H1 (cell line): ENCODE data around the gene BTBD1. TPM values are rescaled to one million over a fixed set of nuclear protein-coding genes. Genes with fewer than 3 reads are reported as not detected.

Experiments
- BRCA1 ChIP-seq: IDR thresholded peaks from 2 replicates; pipeline ENCODE4 v1.6.1; 2012; ENCODE audit warnings: low read depth, low read length, improper control_type of control experiment
- EGR1 ChIP-seq: IDR thresholded peaks from 2 replicates; pipeline ENCODE4 v1.6.1; 2011; ENCODE audit warnings: low read depth, low read length, borderline replicate concordance
- EZH2 ChIP-seq: fragments of 200-600 bp; sonication (generic); IDR thresholded peaks from 2 replicates; pipeline ENCODE4 v1.7.1; 2012; ENCODE audit warnings: low read depth, mild to moderate bottlenecking, moderate library complexity, low read length, inconsistent platforms; ENCODE audit not compliant: severe bottlenecking
- GABPA ChIP-seq: IDR thresholded peaks from 2 replicates; pipeline ENCODE4 v1.6.1; 2011; ENCODE audit warnings: mild to moderate bottlenecking, low read length, moderate library complexity, borderline replicate concordance; ENCODE audit not compliant: insufficient read depth
- KDM4A ChIP-seq: IDR thresholded peaks from one replicate; pipeline ENCODE4 v1.7.1; 2012; ENCODE audit warnings: low read depth, mild to moderate bottlenecking, moderate library complexity, low read length, inconsistent platforms; ENCODE audit not compliant: severe bottlenecking
- NANOG ChIP-seq: IDR thresholded peaks from 2 replicates; pipeline ENCODE4 v1.6.1; 2011; ENCODE audit warnings: low read length, low read depth, mild to moderate bottlenecking, inconsistent platforms; ENCODE audit not compliant: insufficient read depth, poor library complexity, severe bottlenecking
- NRF1 ChIP-seq: IDR thresholded peaks from 2 replicates; pipeline ENCODE4 v1.6.1; 2011; ENCODE audit warnings: mild to moderate bottlenecking, low read depth, low read length, improper control_type of control experiment
- POU5F1 ChIP-seq: IDR thresholded peaks from 2 replicates; pipeline ENCODE4 v1.6.1; 2011; ENCODE audit warnings: low read depth, mild to moderate bottlenecking, low read length, moderate library complexity
- RFX5 ChIP-seq: IDR thresholded peaks from 2 replicates; pipeline ENCODE4 v1.6.1; 2011; ENCODE audit warnings: low read depth, low read length, improper control_type of control experiment, borderline replicate concordance
- SIRT6 ChIP-seq: IDR thresholded peaks from one replicate; pipeline ENCODE4 v1.7.1; 2012; ENCODE audit warnings: low read length, inconsistent platforms
- ZNF274 ChIP-seq: IDR thresholded peaks from 2 replicates; pipeline ENCODE4 v1.7.0; 2012; ENCODE audit warnings: low read length, borderline replicate concordance; ENCODE audit errors: extremely low read depth
- polyA plus RNA-seq, 7 experiments: library from polyadenylated mRNA; depleted of rRNA in 3 of 7; stranded (reverse) in 5 of 7; unstranded in 2 of 7; fragments of >200 nt in 5 of 7; fragments of 200-250 nt in 2 of 7; gene quantifications; 1 replicate in 5 of 7; 2 replicates in 1 of 7; 4 replicates in 1 of 7; pipeline versions ENCODE4 v1.2.1 to v1.2.3, GENCODE V29; 2011 to 2013; ENCODE audit warnings: missing spikeins in 2 of 7, mixed read lengths in 2 of 7
- total RNA-seq: library from RNA; stranded (reverse); fragmentation: NEBNext Ultra II Directional; extraction: Animal tissue kit (Norgen Biotek cat#: 25700); gene quantifications from 2 replicates; pipeline ENCODE4 v1.2.1, GENCODE V29; 2021
- TF ChIP-seq, protein P1 (sequence below): fragments of 300-600 bp; sonication (generic); IDR thresholded peaks from 2 replicates; pipeline ENCODE4 v1.7.1; 2012; ENCODE audit warnings: low read length, moderate library complexity, mild to moderate bottlenecking, inconsistent platforms; ENCODE audit not compliant: insufficient replicate concordance

BTBD1 gene
- total and polyA plus RNA-seq, 2 of the 8 experiments (the other 6 are each of a cell fraction or from before 2014, with no cell fraction given): 18.6 to 39.5 TPM

- TF ChIP-seq, protein P1, sequence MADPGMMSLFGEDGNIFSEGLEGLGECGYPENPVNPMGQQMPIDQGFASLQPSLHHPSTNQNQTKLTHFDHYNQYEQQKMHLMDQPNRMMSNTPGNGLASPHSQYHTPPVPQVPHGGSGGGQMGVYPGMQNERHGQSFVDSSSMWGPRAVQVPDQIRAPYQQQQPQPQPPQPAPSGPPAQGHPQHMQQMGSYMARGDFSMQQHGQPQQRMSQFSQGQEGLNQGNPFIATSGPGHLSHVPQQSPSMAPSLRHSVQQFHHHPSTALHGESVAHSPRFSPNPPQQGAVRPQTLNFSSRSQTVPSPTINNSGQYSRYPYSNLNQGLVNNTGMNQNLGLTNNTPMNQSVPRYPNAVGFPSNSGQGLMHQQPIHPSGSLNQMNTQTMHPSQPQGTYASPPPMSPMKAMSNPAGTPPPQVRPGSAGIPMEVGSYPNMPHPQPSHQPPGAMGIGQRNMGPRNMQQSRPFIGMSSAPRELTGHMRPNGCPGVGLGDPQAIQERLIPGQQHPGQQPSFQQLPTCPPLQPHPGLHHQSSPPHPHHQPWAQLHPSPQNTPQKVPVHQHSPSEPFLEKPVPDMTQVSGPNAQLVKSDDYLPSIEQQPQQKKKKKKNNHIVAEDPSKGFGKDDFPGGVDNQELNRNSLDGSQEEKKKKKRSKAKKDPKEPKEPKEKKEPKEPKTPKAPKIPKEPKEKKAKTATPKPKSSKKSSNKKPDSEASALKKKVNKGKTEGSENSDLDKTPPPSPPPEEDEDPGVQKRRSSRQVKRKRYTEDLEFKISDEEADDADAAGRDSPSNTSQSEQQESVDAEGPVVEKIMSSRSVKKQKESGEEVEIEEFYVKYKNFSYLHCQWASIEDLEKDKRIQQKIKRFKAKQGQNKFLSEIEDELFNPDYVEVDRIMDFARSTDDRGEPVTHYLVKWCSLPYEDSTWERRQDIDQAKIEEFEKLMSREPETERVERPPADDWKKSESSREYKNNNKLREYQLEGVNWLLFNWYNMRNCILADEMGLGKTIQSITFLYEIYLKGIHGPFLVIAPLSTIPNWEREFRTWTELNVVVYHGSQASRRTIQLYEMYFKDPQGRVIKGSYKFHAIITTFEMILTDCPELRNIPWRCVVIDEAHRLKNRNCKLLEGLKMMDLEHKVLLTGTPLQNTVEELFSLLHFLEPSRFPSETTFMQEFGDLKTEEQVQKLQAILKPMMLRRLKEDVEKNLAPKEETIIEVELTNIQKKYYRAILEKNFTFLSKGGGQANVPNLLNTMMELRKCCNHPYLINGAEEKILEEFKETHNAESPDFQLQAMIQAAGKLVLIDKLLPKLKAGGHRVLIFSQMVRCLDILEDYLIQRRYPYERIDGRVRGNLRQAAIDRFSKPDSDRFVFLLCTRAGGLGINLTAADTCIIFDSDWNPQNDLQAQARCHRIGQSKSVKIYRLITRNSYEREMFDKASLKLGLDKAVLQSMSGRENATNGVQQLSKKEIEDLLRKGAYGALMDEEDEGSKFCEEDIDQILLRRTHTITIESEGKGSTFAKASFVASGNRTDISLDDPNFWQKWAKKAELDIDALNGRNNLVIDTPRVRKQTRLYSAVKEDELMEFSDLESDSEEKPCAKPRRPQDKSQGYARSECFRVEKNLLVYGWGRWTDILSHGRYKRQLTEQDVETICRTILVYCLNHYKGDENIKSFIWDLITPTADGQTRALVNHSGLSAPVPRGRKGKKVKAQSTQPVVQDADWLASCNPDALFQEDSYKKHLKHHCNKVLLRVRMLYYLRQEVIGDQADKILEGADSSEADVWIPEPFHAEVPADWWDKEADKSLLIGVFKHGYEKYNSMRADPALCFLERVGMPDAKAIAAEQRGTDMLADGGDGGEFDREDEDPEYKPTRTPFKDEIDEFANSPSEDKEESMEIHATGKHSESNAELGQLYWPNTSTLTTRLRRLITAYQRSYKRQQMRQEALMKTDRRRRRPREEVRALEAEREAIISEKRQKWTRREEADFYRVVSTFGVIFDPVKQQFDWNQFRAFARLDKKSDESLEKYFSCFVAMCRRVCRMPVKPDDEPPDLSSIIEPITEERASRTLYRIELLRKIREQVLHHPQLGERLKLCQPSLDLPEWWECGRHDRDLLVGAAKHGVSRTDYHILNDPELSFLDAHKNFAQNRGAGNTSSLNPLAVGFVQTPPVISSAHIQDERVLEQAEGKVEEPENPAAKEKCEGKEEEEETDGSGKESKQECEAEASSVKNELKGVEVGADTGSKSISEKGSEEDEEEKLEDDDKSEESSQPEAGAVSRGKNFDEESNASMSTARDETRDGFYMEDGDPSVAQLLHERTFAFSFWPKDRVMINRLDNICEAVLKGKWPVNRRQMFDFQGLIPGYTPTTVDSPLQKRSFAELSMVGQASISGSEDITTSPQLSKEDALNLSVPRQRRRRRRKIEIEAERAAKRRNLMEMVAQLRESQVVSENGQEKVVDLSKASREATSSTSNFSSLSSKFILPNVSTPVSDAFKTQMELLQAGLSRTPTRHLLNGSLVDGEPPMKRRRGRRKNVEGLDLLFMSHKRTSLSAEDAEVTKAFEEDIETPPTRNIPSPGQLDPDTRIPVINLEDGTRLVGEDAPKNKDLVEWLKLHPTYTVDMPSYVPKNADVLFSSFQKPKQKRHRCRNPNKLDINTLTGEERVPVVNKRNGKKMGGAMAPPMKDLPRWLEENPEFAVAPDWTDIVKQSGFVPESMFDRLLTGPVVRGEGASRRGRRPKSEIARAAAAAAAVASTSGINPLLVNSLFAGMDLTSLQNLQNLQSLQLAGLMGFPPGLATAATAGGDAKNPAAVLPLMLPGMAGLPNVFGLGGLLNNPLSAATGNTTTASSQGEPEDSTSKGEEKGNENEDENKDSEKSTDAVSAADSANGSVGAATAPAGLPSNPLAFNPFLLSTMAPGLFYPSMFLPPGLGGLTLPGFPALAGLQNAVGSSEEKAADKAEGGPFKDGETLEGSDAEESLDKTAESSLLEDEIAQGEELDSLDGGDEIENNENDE: no peak
- no peak for TF ChIP-seq SIRT6
- no peak for TF ChIP-seq KDM4A
- no peak for TF ChIP-seq GABPA
- TF ChIP-seq EZH2: no peak
- TF ChIP-seq RFX5: no peak
- no peak for TF ChIP-seq BRCA1
- TF ChIP-seq NRF1: no peak
- no peak for TF ChIP-seq NANOG
- no peak for TF ChIP-seq POU5F1
- TF ChIP-seq EGR1: no peak
- TF ChIP-seq ZNF274: no peak
These were observed 96.4 kb downstream of the BTBD1 start (continued) for GRCh38 chr15:82970696-82971095.
